Vagina (tissue), 2 donors: ENCODE results near the gene LYL1.

Experiments
- POLR2A ChIP-seq, 2 donors: fragments of 450-650 bp; IDR thresholded peaks; one replicate each; pipeline ENCODE4 v1.6.1; 2017; ENCODE audit warnings: antibody characterized with exemption in 2 of 2, mild to moderate bottlenecking in 2 of 2, moderate library complexity in 2 of 2
- POLR2AphosphoS5 ChIP-seq, 2 donors: sonication (generic); formaldehyde crosslinking; IDR thresholded peaks; one replicate each; pipeline ENCODE4 v1.9.0; 2017; ENCODE audit warnings: antibody characterized with exemption in 2 of 2, mild to moderate bottlenecking in 2 of 2, low read depth in 1 of 2; ENCODE audit not compliant: insufficient read depth in 1 of 2
- TF ChIP-seq, protein P1 (sequence below), 3 experiments: fragments of 450-650 bp in 2 of 3; fragments of 200-600 bp in 1 of 3; sonication (generic) in 1 of 3; IDR thresholded peaks; one replicate each; pipeline ENCODE4 v1.5.1; 2017 to 2019; ENCODE audit warnings: antibody characterized with exemption in 3 of 3, mild to moderate bottlenecking in 2 of 3, moderate library complexity in 2 of 3

DNA sequence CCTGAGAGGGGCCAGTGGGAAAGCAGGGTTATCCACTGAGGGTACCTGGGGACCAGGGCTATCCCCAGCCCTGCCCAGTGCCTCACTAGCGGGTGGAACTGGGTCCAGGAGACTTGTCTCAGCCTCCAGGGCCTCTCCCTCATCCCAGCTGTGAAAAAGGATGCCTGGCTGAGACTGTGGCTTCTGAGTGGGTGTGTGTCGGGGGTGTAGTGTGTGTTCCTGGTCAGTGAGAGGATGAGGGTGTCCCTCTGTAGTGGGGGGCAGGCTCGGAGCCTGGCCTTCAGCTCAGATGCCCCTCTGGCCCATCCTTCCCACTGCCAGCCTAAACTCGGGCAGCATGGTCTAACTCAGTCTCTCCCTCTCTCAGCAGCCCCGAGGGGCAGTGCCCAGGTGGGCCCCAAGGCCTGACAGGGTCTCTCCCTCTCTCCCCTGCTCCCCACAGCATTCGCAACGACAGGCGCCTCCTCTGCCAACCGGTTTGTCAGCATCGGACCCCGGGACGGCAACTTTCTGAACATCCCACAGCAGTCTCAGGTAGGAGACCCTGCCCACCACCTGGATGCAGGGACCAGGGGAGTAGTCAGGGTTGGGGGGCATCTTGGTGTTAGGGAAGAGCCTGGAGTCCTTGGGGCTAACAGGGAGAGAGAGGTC lies 12.7 kb downstream of the LYL1 start:
- TF ChIP-seq, protein P1, sequence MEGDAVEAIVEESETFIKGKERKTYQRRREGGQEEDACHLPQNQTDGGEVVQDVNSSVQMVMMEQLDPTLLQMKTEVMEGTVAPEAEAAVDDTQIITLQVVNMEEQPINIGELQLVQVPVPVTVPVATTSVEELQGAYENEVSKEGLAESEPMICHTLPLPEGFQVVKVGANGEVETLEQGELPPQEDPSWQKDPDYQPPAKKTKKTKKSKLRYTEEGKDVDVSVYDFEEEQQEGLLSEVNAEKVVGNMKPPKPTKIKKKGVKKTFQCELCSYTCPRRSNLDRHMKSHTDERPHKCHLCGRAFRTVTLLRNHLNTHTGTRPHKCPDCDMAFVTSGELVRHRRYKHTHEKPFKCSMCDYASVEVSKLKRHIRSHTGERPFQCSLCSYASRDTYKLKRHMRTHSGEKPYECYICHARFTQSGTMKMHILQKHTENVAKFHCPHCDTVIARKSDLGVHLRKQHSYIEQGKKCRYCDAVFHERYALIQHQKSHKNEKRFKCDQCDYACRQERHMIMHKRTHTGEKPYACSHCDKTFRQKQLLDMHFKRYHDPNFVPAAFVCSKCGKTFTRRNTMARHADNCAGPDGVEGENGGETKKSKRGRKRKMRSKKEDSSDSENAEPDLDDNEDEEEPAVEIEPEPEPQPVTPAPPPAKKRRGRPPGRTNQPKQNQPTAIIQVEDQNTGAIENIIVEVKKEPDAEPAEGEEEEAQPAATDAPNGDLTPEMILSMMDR (IDR thresholded peaks at IDR 0.05) = no peak
- no peak for TF ChIP-seq POLR2A (IDR thresholded peaks at IDR 0.05)
- TF ChIP-seq POLR2AphosphoS5 (IDR thresholded peaks at IDR 0.05; ENCODE audit: insufficient read depth in 1 of 2, low read depth in 1 of 2) = no peak
